SJSA1 (cell line): Measurements from ENCODE around the gene GSC2. TPM values are rescaled to one million over a fixed set of nuclear protein-coding genes. Genes with fewer than 3 reads are reported as not detected.
"Not testable (repeated sequence)": the region's sequence is repeated elsewhere in the genome, so short reads cannot be mapped to it uniquely, and the experiment has no call there.

Experiments
- DNase-seq, 2 experiments: peaks; one replicate each; pipeline ENCODE4 v3.0.0-alpha.2; 2015 to 2020; ENCODE audit warnings: low spot score in 2 of 2, low read depth in 1 of 2
- H3K27ac ChIP-seq: fragments of 250-450 bp; sonication (Bioruptor Pico); 2 replicates; pipeline ENCODE4 v1.5.1; 2020; ENCODE audit warnings: mild to moderate bottlenecking, moderate library complexity
- H3K27me3 ChIP-seq: fragments of 250-450 bp; sonication (Bioruptor Pico); replicated peaks from 2 replicates; pipeline ENCODE4 v1.5.1; 2020; ENCODE audit warnings: mild to moderate bottlenecking, moderate library complexity
- H3K36me3 ChIP-seq: fragments of 250-450 bp; sonication (Bioruptor Pico); 2 replicates; pipeline ENCODE4 v1.5.1; 2020; ENCODE audit warnings: mild to moderate bottlenecking
- H3K4me1 ChIP-seq: fragments of 250-450 bp; sonication (Bioruptor Pico); replicated peaks from 2 replicates; pipeline ENCODE4 v1.6.1; 2021; ENCODE audit warnings: mild to moderate bottlenecking
- H3K4me3 ChIP-seq: fragments of 250-450 bp; sonication (Bioruptor Pico); 2 replicates; pipeline ENCODE4 v1.5.1; 2020; ENCODE audit warnings: mild to moderate bottlenecking
- H3K9me3 ChIP-seq: fragments of 250-450 bp; sonication (Bioruptor Pico); replicated peaks from 2 replicates; pipeline ENCODE4 v1.5.1; 2020; ENCODE audit warnings: mild to moderate bottlenecking
- total RNA-seq: library from RNA; depleted of rRNA; stranded (reverse); fragments of >200 nt; shearing (Covaris generic); gene quantifications from 2 replicates; pipeline ENCODE4 v1.2.3, GENCODE V29; 2014

GSC2 gene
- total RNA-seq, 1 experiment from 2014 or later: not detected

DNA sequence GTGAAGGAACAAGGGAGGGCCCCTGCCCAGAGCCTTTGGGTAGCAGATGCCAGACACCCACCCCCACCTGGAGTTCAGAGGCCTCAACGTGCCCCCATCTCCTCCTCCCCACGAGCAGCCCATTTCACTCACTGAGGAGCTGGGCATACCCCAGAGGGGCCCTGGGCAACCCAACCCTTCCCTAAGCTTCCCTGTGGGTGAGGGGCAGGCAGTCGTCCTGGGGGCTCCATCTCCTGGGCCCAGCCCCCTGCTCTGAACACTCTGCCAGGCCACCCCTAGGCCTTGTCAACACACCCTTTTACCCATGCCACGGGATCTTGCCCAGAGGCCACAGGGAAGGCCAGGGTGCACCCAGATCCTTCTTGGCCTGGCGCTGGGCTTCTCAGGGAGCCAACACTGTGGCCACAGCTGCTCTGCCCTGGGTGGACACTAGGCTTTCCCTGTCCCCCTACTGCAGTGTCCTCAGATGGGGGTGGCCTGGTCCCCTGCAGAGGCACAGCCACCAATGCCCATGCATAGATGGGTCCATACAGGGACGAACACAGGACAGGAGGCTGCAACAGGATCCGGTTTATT, 25.0 kb upstream of the GSC2 start:
- DNase-seq: no peak
- Histone ChIP-seq H3K4me3 (no peak overlapping the region), H3K4me1 (peaks cover 63% of the 10 kb centered on the region), H3K27ac (no peak overlapping the region), H3K9me3 (peaks cover 9% of the 10 kb centered on the region; the same call in 1 of the 2 replicates), H3K36me3 (peaks cover 61% of the 10 kb centered on the region), H3K27me3 (no peaks in the 10 kb centered on the region)

DNA sequence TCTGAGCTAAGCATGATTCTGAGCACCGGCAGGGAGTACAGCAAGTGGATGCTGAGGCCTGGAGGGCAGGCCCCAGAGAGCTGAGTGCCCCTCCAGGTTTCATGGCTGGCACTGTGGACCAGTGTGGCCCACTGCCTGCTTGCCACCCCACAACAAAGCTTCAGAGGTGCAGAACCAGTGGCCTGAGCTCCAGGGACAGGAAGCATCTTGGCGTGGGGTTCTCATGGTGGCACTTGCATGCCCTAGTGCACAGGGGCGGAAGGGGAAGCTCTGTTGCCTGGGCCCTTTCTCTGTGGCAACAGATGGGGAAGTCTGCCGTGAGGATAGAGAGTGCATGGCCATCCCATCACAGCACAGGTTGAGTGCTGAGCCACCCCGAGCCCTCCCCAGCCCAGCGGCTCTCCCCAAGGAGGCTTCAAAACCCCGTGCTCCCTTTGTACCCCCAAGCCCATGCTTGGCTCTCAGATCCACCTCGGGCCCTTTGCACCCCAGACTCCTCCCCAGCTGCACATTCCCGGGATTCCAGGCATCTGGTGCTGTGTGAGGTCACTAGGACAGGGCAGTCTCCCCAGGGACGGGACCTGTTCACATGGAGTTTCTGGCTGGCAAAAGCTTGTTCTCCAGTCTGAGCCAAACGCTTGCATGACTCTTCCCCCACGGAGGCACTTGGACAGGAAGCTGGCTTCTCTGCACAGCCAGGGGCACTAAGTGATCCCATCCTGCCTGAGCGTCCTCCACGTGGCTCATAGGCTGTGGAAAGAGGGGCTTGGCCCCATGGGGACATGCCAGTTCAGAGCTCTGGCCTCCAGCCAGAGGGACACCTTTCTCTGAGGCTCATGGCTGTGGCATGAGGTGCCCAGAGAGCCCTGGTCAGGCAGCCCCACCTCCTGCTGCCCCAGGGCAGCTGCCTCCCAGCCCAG, 24.3 kb upstream of the GSC2 start:
- peaks cover 63% of the 10 kb centered on the region for H3K4me1 ChIP-seq
- DNase-seq: peak in 1 of 2 experiments; percentile 63
- H3K27ac ChIP-seq: no peak overlapping the region
- peaks cover 61% of the 10 kb centered on the region for H3K36me3 ChIP-seq
- no peak overlapping the region for H3K4me3 ChIP-seq
- peaks cover 7% of the 10 kb centered on the region for H3K27me3 ChIP-seq
- peaks cover 9% of the 10 kb centered on the region; the same call in 1 of the 2 replicates for H3K9me3 ChIP-seq

DNA sequence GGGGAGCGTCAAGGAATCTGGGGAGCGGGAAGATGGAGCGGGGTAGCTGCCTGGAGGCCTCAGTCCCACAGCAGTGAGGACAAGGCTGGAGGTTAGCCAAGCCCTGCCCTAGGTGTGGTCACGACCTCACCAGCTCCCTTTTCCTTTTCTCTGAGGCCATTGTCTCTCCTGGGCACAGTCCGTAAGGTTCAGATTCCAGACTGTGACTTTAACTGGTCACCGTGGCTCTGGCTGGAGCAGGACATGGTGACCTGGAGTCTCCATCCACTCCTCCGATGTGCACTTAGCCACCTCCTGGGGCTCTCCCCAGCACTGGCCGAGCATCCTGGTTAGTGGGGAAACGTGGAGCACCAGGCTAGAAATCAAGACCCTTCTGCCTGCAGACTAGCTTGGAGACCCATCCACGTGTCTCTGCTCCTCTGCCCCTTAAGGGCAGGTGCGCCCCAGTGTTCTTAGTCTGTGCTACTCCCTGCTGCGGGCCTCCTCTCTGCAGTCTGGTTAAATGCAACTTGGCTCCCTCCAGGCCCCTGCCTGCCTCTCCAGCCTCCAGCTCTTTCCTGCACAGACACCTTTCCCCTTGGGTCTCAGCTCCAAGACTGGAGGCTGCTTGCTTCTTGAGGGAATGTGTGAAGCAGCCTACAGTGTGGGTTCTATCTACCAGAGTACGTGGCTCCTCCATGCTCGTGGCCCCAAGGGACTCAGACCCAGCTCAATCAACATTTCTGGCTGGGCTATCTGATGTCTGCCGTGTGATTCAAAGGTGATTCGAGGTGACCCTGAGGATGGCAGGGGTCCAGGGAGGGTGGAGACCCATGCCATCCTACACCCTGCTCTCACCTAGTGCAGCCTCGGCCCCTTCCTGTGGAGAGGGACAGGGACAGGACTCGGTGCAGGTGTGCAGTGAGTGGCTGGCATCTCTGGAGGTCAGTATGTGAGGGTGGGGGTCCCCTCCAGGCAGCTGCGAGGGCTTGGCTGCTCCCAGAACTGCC, 23.2 kb upstream of the GSC2 start:
- no peak for DNase-seq
- peak overlapping the region; percentile 96; the same call in 1 of the 2 replicates for H3K4me3 ChIP-seq
- peaks cover 7% of the 10 kb centered on the region; the same call in 1 of the 2 replicates for H3K9me3 ChIP-seq
- H3K27ac ChIP-seq: no peak overlapping the region
- H3K4me1 ChIP-seq: peaks cover 56% of the 10 kb centered on the region
- peaks cover 18% of the 10 kb centered on the region for H3K27me3 ChIP-seq
- peaks cover 59% of the 10 kb centered on the region for H3K36me3 ChIP-seq

DNA sequence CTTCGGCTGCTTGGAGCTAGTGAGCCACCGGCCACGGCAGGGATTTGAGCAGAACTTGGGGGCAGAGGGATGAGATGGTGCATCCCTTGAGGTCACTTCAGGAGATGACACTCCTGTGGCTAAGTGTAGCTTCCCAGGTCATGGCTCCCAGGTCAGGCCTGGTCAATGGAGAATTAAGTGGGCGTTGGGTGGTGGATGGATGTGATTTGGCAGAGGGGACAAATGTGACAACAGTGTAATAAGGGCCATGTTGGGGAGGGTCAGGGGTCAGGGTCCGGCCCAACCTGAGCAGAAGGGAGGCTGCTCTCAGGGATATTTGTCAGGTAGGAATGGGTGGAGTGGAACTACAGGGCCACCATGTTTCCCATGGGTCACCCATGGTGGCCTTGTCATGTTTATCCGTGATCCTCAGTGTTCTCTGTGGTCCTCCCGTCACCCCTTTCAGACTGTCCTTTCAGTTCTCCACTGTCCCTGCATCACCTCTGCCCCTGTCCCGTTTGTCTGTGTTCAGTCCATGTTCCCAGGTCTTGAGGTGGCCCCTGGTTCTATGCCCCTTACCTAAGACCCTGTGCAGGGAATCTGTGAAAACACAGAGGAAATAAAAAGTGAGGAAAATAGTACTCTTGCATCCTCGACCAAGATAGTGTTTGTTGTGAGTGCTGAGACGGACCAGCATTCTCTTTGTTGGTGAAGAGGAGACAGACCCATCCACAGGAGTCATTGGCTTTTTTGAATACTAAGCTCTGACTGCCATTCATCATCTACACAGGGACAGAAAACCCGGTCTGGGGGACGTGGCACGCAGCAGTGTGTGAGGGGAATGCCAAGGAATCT, 22.3 kb upstream of the GSC2 start:
- peak overlapping the region; percentile 74 for H3K27ac ChIP-seq
- H3K4me1 ChIP-seq: peaks cover 47% of the 10 kb centered on the region

DNA sequence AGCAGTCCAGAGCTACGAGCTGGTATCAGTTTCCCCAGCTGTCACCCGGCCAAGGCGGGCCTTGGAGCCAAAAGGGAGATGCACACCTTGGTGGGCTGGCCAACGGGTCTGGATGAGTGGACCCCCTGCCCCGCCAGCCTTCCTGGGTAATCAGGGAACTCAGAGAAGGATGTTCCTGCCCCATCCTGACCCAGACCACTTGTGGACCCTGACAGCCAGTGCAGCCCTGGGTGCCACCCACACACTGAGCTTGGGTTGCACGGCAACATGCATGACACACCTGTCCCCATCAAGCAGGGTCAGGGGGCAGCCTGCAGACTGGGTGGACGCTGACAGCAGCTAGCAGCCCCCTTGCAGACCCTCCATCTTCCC, 19.8 kb upstream of the GSC2 start:
- Histone ChIP-seq H3K27me3 (peaks cover 33% of the 10 kb centered on the region), H3K4me3 (no peak overlapping the region)

More for the DNA sequence above, 22.3 kb upstream of the GSC2 start:
- H3K4me3 ChIP-seq: peak overlapping the region; percentile 96
- H3K36me3 ChIP-seq: peaks cover 50% of the 10 kb centered on the region
- DNase-seq: no peak
- peaks cover 27% of the 10 kb centered on the region for H3K27me3 ChIP-seq
- H3K9me3 ChIP-seq: no peaks in the 10 kb centered on the region

DNA sequence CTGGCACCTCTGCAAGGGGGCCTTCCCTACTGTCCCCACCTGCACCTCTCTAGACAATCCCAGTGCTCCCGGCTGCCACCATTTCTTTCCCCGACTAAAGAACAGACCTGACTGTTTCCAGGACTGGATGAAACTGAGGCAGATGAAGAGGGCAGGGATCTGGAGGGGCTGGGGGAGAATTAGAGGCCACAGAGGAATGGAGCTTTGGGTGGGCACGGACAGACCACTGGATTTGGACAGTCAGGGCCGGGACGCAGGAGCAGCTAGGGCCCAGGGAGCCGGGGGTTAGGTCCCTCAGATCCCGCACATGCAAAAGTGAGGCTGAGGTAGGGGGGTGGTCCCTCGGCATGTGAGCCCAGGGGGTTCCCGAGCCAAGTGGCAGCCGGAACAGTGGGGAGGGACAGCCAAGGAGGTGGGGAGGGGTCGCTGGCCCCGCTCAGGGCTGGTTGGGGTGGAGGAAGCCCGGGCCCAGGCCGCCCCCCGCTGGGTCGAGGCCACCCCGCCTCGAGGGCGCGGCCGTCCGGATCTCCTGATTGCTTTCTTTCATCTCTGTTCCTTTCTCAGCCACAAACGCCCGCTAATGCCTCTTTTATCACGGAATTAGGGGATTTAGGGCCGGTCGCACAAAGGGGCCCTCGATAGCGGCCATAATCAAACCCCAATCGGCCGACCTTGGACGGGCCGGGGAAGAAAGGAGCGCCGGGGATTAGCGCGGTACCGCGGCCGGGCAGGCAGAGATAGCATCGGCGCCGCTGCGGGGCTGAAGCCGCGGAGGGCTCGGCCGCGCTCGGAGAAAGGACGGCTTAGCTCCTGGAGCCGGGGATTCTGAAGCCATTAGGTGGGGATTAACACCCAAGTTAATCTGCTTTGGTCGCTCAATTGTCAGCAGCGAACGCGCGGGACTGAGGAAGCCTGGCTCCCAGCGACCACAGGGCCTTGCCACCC, 19.2 kb upstream of the GSC2 start:
- DNase-seq: no peak
- Histone ChIP-seq H3K27me3 (peaks cover 33% of the 10 kb centered on the region), H3K4me1 (peaks cover 30% of the 10 kb centered on the region), H3K4me3 (no peak overlapping the region), H3K9me3 (peaks cover 3% of the 10 kb centered on the region), H3K36me3 (peaks cover 21% of the 10 kb centered on the region), H3K27ac (no peak overlapping the region)

More for the DNA sequence above, 19.8 kb upstream of the GSC2 start:
- no peak for DNase-seq
- H3K9me3 ChIP-seq: no peaks in the 10 kb centered on the region
- H3K36me3 ChIP-seq: peaks cover 25% of the 10 kb centered on the region
- no peak overlapping the region for H3K27ac ChIP-seq
- peaks cover 36% of the 10 kb centered on the region for H3K4me1 ChIP-seq

DNA sequence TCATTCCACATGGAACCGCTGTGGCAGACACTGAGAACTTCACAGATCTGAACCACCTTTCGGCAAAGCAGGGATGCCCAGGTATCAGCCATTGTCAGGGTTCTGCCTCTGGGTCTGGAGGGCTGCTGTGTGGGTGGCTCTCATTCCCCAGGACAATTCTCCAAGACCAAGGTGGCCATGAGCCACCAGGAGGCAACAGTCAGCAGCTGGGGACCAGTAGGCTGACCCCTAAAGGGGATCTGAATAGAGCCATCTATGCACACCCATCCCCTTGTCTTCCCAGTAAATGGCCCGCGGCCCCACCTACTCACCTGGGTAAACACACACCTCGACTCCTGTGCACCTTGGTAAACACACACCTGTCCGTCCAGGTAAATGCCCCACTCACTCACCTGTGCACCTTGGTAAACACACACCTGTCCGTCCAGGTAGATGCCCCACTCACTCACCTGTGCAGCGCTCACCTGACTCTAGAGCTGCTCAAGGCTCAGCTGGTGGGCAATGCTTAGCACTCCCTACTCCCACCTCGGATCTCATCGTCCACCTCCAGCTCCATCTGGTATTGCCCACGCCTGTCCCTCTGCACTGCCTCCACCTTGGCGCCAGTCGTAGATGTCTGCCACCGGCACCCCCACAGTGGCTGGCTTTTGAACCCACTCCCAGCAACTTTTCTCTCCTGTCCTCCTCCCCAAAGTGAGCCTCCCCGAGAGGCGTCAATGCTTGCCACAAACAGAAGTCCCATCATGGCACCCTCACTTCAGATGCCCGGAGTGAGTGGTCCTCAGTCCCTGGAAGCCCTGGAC, 18.2 kb upstream of the GSC2 start:
- no peak overlapping the region for H3K27ac ChIP-seq
- no peak for DNase-seq
- peaks cover 23% of the 10 kb centered on the region for H3K4me1 ChIP-seq
- peaks cover 33% of the 10 kb centered on the region for H3K27me3 ChIP-seq
- no peak overlapping the region for H3K4me3 ChIP-seq
- H3K36me3 ChIP-seq: peaks cover 12% of the 10 kb centered on the region; the same call in 1 of the 2 replicates
- peaks cover 3% of the 10 kb centered on the region for H3K9me3 ChIP-seq

DNA sequence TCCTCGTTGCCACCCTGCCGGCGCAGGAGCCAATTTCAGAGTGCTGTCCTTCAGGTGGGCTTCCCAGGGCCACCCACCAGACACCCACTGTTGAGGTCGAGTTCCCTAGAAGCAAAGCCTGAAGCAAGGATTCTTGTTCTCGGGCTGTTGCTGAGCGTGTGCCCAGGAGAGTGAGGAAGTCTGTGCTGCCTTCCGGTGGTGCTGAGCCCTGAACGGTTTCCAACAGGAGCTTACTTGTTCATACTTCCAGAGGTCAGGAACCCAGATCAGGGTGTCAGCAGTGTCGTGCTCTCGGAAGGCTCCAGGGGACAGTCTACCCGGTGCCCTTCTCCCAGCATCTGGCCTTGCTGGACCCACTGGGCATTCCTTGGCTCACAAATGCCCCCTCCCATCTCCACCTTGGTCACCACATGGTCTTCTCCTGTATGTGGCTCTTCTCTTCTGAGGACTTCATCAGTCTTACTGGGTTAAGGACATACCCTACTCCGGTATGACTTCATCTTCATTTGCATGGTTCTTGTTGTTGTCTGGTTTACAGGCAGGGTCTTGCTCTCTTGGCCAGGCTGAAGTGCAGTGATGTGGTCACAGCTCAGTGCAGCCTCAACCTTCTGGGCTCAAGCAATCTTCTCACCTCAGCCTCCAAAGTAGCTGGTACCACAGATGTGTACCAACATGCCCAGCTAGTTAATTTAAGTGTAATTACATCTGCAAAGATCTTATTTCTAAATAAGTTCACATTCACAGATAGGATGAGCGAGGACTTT, 17.2 kb upstream of the GSC2 start:
- H3K27me3 ChIP-seq: peaks cover 33% of the 10 kb centered on the region
- H3K27ac ChIP-seq: no peak overlapping the region
- DNase-seq: no peak
- peaks cover 3% of the 10 kb centered on the region for H3K9me3 ChIP-seq
- no peak overlapping the region for H3K4me3 ChIP-seq
- peaks cover 7% of the 10 kb centered on the region; the same call in 1 of the 2 replicates for H3K36me3 ChIP-seq
- H3K4me1 ChIP-seq: peaks cover 13% of the 10 kb centered on the region

DNA sequence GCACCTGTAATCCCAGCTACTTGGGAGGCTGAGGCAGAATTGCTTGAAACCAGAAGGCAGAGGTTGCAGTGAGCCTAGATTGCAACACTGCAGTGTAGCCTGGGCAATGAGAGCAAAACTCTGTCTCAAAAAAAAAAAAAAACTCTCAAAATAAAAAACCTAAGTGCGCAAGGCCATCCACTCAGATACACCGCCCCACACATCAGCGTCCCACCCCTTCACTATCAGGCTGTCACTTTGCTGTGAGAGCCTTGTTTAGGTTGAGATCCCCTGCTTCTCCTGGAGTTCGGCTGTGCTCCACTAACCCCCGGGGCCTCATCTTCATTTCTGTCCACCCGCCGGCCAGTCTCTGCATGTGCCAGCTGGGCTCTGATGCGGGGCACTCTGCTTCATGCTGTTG, 16.3 kb upstream of the GSC2 start:
- no peak for DNase-seq
- peaks cover 11% of the 10 kb centered on the region for H3K4me1 ChIP-seq
- no peak overlapping the region for H3K4me3 ChIP-seq
- peaks cover 3% of the 10 kb centered on the region for H3K9me3 ChIP-seq
- H3K27ac ChIP-seq: no peak overlapping the region
- peaks cover 33% of the 10 kb centered on the region for H3K27me3 ChIP-seq
- peaks cover 3% of the 10 kb centered on the region; the same call in 1 of the 2 replicates for H3K36me3 ChIP-seq

DNA sequence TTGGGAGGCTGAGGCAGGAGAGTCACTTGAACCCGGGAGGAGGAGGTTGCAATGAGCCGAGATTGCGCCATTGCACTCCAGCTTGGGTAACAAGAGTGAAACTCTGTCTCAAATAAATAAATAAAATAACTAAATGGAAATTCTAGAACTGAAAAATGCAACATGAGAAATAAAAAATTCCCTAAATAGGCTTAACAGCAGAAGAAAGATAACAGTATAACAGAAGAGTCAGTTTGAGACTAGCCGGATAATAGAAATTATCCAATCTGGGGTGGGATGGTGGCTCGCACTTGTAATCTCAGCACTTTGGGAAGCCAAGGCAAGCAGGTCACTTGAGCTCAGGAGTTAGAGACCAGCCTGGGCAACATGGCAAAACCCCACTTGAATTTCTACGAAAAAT, 14.3 kb upstream of the GSC2 start:
- H3K9me3 ChIP-seq: peaks cover 3% of the 10 kb centered on the region
- no peak overlapping the region for H3K27ac ChIP-seq
- no peak for DNase-seq
- H3K4me3 ChIP-seq: no peak overlapping the region
- H3K4me1 ChIP-seq: no peaks in the 10 kb centered on the region
- no peaks in the 10 kb centered on the region for H3K36me3 ChIP-seq
- peaks cover 27% of the 10 kb centered on the region for H3K27me3 ChIP-seq

DNA sequence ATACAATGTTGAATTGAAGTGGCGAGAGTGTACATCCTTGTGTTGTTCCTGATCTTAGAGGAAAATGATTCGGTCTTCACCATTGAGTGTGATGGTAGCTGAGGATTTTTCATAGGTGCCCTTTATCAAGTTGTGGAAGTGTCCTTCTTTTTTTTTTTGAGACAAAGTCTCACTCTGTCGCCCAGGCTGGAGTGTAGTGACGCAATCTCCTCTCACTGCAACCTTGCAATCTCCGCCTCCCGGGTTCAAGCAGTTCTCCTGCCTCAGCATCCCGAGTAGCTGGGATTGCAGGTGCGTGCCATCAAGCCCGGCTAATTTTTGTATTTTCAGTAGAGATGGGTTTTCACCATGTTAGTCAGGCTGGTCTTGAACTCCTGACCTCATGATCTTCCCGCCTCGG, 8.6 kb upstream of the GSC2 start:
- peaks cover 13% of the 10 kb centered on the region for H3K27me3 ChIP-seq
- H3K9me3 ChIP-seq, H3K4me3 ChIP-seq, DNase-seq, H3K4me1 ChIP-seq, H3K27ac ChIP-seq, H3K36me3 ChIP-seq: not testable (repeated sequence)
